GM12878 (cell line): ENCODE measurements around the gene NXN. TPM values are rescaled to one million over a fixed set of nuclear protein-coding genes. Genes with fewer than 3 reads are reported as not detected.
A peak's percentile ranks its signal among the peaks of the same experiment; 100 is the strongest.

ENCODE experiments used
- ATF2 ChIP-seq: IDR thresholded peaks from 2 replicates; pipeline ENCODE4 v1.6.1; 2012; ENCODE audit warnings: low read length, inconsistent platforms
- BHLHE40 ChIP-seq, 2 experiments: fragments of 450-650 bp in 1 of 2; IDR thresholded peaks; 2 replicates each; pipeline ENCODE4 v1.6.1; 2011 to 2017; ENCODE audit warnings: low read depth in 2 of 2, borderline replicate concordance in 1 of 2, improper control_type of control experiment in 1 of 2, low read length in 1 of 2, mild to moderate bottlenecking in 1 of 2
- BMI1 ChIP-seq: fragments of 450-650 bp; IDR thresholded peaks from 2 replicates; pipeline ENCODE4 v1.6.1; 2016; ENCODE audit warnings: mild to moderate bottlenecking, moderate library complexity, borderline replicate concordance
- CBX3 ChIP-seq: fragments of 200-600 bp; sonication (generic); IDR thresholded peaks from 2 replicates; pipeline ENCODE4 v1.6.1; 2016; ENCODE audit warnings: low read depth, borderline replicate concordance
- CTCF ChIP-seq, 3 experiments: IDR thresholded peaks in 2 of 3; conservative IDR thresholded peaks in 1 of 3; 2 replicates each; pipeline ENCODE4 v1.5.1; 2011; ENCODE audit warnings: low read depth in 3 of 3, low read length in 3 of 3, mild to moderate bottlenecking in 3 of 3, control low read depth in 2 of 3, moderate library complexity in 2 of 3, inconsistent platforms in 1 of 3, mixed read lengths in 1 of 3; ENCODE audit not compliant: control insufficient read depth in 2 of 3, insufficient read depth in 1 of 3; ENCODE audit errors: extremely low read depth in 1 of 3
- FOXM1 ChIP-seq: IDR thresholded peaks from 2 replicates; pipeline ENCODE4 v1.6.1; 2012; ENCODE audit warnings: low read depth, mild to moderate bottlenecking, inconsistent platforms, low read length, moderate library complexity
- KAT2A ChIP-seq: conservative IDR thresholded peaks from 2 replicates; pipeline ENCODE4 v1.6.1; 2011; ENCODE audit warnings: low read depth, low read length; ENCODE audit not compliant: control insufficient read depth
- MLLT1 ChIP-seq: fragments of 450-650 bp; IDR thresholded peaks from 2 replicates; pipeline ENCODE4 v1.6.1; 2016; ENCODE audit warnings: mild to moderate bottlenecking
- NFIC ChIP-seq: IDR thresholded peaks from 2 replicates; pipeline ENCODE4 v1.6.1; 2012; ENCODE audit warnings: low read depth, mild to moderate bottlenecking, inconsistent platforms, low read length, moderate library complexity
- PML ChIP-seq: IDR thresholded peaks from 2 replicates; pipeline ENCODE4 v1.6.1; 2012; ENCODE audit warnings: low read length, inconsistent platforms
- POLR2AphosphoS5 ChIP-seq: IDR thresholded peaks from 2 replicates; pipeline ENCODE4 v1.6.1; 2011; ENCODE audit warnings: mild to moderate bottlenecking, low read length, inconsistent platforms
- RAD21 ChIP-seq: IDR thresholded peaks from 2 replicates; pipeline ENCODE4 v1.6.1; 2011; ENCODE audit warnings: mild to moderate bottlenecking, low read depth, low read length, moderate library complexity; ENCODE audit not compliant: insufficient read depth
- RFX5 ChIP-seq: IDR thresholded peaks from 2 replicates; pipeline ENCODE4 v1.6.1; 2011; ENCODE audit warnings: low read depth, low read length, improper control_type of control experiment
- SIN3A ChIP-seq: IDR thresholded peaks from 2 replicates; pipeline ENCODE4 v1.6.1; 2012; ENCODE audit warnings: low read depth, low read length, improper control_type of control experiment
- SIX5 ChIP-seq: IDR thresholded peaks from 2 replicates; pipeline ENCODE4 v1.6.1; 2011; ENCODE audit warnings: mild to moderate bottlenecking, low read depth, low read length, moderate library complexity; ENCODE audit not compliant: severe bottlenecking
- SMARCA5 ChIP-seq: fragments of 450-650 bp; IDR thresholded peaks from 2 replicates; pipeline ENCODE4 v1.6.1; 2017; ENCODE audit warnings: mild to moderate bottlenecking
- SPI1 ChIP-seq: IDR thresholded peaks from 2 replicates; pipeline ENCODE4 v1.6.1; 2011; ENCODE audit warnings: low read depth, mild to moderate bottlenecking, low read length, moderate library complexity, borderline replicate concordance; ENCODE audit not compliant: insufficient read depth
- TAF1 ChIP-seq: IDR thresholded peaks from 2 replicates; pipeline ENCODE4 v1.6.1; 2011; ENCODE audit warnings: mild to moderate bottlenecking, low read depth, low read length, borderline replicate concordance
- TCF3 ChIP-seq: IDR thresholded peaks from 2 replicates; pipeline ENCODE4 v1.6.1; 2012; ENCODE audit warnings: low read depth, mild to moderate bottlenecking, low read length, borderline replicate concordance; ENCODE audit not compliant: insufficient read depth
- TCF7 ChIP-seq: IDR thresholded peaks from 2 replicates; pipeline ENCODE4 v1.6.1; 2014; ENCODE audit warnings: antibody characterized with exemption, borderline replicate concordance
- YBX1 ChIP-seq: fragments of 450-650 bp; IDR thresholded peaks from 2 replicates; pipeline ENCODE4 v1.6.1; 2016; ENCODE audit warnings: antibody characterized with exemption
- ZZZ3 ChIP-seq: IDR thresholded peaks from 2 replicates; pipeline ENCODE4 v1.6.1; 2011; ENCODE audit warnings: low read depth; ENCODE audit not compliant: control insufficient read depth, insufficient read length
- polyA plus RNA-seq, 11 experiments: library from polyadenylated mRNA; depleted of rRNA in 4 of 11; unstranded in 6 of 11; stranded (reverse) in 5 of 11; fragments of >200 nt; fragmentation: Nextera tagmentation in 4 of 11; fragmentation: Illumina TruSeq in 1 of 11; extraction: Ambion mirVana in 4 of 11; extraction: Trizol in 1 of 11; gene quantifications; 1 replicate in 1 of 11; 2 replicates in 10 of 11; pipeline versions ENCODE4 v1.2.1 to v1.2.3, GENCODE V29; 2011 to 2016; ENCODE audit warnings: inconsistent platforms in 2 of 11, missing spikeins in 2 of 11, low read depth in 1 of 11
- total RNA-seq, 4 experiments: library from RNA; depleted of rRNA in 3 of 4; stranded (reverse); fragments of >200 nt in 3 of 4; fragmentation: Illumina TruSeq in 1 of 4; extraction: Trizol in 1 of 4; gene quantifications; 2 replicates each; pipeline versions ENCODE4 v1.2.1 to v1.2.3, GENCODE V29; 2013 to 2021
- TF ChIP-seq, protein P1 (sequence below): IDR thresholded peaks from 2 replicates; pipeline ENCODE4 v1.6.1; 2011; ENCODE audit warnings: borderline replicate concordance, low read depth, mild to moderate bottlenecking, moderate library complexity, mixed read lengths, low read length; ENCODE audit not compliant: insufficient read depth; ENCODE audit errors: extremely low read length

Gene NXN
- total and polyA plus RNA-seq, 10 of the 15 experiments (the other 5 are each of a cell fraction or from before 2014, with no cell fraction given), result 0.04 to 1.2 (median 0.30) TPM

DNA sequence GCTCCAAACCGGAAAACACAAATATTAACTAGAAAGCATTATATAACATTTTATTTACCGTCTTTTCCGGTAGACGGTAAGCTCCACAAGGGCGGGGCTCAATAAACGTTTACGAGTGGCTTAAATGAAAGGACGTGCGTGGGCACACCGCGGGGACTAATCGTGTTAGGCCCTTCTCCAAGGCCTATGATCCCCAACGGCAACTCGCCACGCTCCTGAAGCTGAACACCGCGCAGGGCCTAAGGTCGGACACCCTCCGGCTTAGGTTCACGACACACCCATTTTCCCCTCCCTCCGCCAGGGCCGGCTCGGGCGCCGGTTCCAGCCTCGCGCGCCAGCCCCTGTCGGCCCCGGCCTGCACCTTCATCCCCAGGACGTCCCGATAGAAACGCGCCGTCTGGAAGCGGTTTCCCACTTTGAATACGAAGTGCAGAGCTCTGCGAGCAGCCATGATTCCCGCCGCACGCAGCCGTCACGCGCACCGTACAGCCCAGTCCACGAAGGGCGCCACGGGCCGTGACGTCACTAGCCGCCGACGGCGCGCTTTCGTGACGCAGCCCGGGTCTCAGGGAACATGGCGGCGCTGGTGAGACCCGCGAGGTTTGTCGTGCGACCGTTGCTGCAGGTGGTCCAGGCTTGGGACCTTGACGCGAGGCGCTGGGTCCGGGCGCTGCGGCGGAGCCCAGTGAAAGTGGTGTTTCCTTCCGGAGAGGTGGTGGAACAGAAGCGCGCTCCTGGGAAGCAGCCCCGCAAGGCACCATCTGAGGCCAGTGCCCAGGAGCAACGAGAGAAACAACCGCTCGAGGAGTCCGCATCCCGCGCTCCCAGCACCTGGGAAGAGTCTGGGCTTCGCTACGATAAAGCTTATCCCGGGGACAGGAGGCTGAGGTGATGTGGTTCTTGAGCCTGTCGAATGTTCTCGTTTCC, 197.5 kb downstream of the NXN start, which contains the start of the genes GLOD4 and MRM3 (continued):
- TF ChIP-seq POLR2AphosphoS5 (peak; percentile 89), SIN3A (peak; percentile 90; the same call in 1 of the 2 replicates), ZZZ3 (no peak), SMARCA5 (no peak), FOXM1 (no peak), SPI1 (no peak), NFIC (no peak), BHLHE40 (IDR thresholded peaks at IDR 0.05; ENCODE audit: borderline replicate concordance in 1 of 2, low read depth in 2 of 2, low read length in 1 of 2) (peak; percentile 86 to 96), CBX3 (no peak), BMI1 (no peak), TAF1 (peak; percentile 92), RFX5 (no peak), ATF2 (no peak), RAD21 (no peak), TCF3 (0 out of 2 replicates have a peak, but pooled peaks have one; percentile 59), KAT2A (no peak), PML (peak; percentile 85; the same call in 1 of the 2 replicates), CTCF (IDR thresholded peaks at IDR 0.05 in 2 of 3, conservative IDR thresholded peaks at IDR 0.05 in 1 of 3; ENCODE audit: control insufficient read depth in 2 of 3, extremely low read depth in 1 of 3, insufficient read depth in 1 of 3, low read depth in 3 of 3, low read length in 3 of 3) (peak in 2 of 3 experiments; percentile 11 to 16; a peak in 1 of 6 replicates), SIX5 (peak; percentile 67), TCF7 (no peak), YBX1 (no peak), MLLT1 (0 out of 2 replicates have a peak, but pooled peaks have one; percentile 18)
- TF ChIP-seq, protein P1, sequence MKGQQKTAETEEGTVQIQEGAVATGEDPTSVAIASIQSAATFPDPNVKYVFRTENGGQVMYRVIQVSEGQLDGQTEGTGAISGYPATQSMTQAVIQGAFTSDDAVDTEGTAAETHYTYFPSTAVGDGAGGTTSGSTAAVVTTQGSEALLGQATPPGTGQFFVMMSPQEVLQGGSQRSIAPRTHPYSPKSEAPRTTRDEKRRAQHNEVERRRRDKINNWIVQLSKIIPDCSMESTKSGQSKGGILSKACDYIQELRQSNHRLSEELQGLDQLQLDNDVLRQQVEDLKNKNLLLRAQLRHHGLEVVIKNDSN, result peak; percentile 78
